Measurements from ENCODE around the gene CIAO3. TPM values are rescaled to one million over a fixed set of nuclear protein-coding genes. Genes with fewer than 3 reads are reported as not detected.
"Not testable (repeated sequence)": the region's sequence is repeated elsewhere in the genome, so short reads cannot be mapped to it uniquely, and the experiment has no call there.

Gene CIAO3
- total RNA-seq, 1 donor from 2014 or later: 18.3 TPM

- ATAC-seq; DNase-seq (ENCODE audit: low spot score): not testable (repeated sequence)
Measured at GRCh38 chr16:712740-713250, 28.0 kb downstream of the CIAO3 start.

- peak; percentile 78 for DNase-seq (ENCODE audit: low spot score)
- peak; percentile 64 for ATAC-seq
Measured at GRCh38 chr16:711548-712320, 29.1 kb downstream of the CIAO3 start.

- no peak for ATAC-seq
- no peak for DNase-seq (ENCODE audit: low spot score)
Measured at GRCh38 chr16:711084-711483, 29.7 kb downstream of the CIAO3 start.

GRCh38 chr16:710500-711075 lies 30.2 kb downstream of the CIAO3 start:
- ATAC-seq: no peak
- DNase-seq (ENCODE audit: low spot score): no peak

GRCh38 chr16:709566-710499 lies 31.0 kb downstream of the CIAO3 start:
- ATAC-seq (no peak), DNase-seq (ENCODE audit: low spot score) (no peak)

GRCh38 chr16:708959-709358 lies 31.8 kb downstream of the CIAO3 start:
- no peak for ATAC-seq
- DNase-seq (ENCODE audit: low spot score): no peak

GRCh38 chr16:708019-708418 lies 32.8 kb downstream of the CIAO3 start:
- no peak for ATAC-seq
- no peak for DNase-seq (ENCODE audit: low spot score)

- ATAC-seq (no peak), DNase-seq (ENCODE audit: low spot score) (no peak)
Measured at GRCh38 chr16:707062-707538, 33.7 kb downstream of the CIAO3 start.

- ATAC-seq (no peak), DNase-seq (ENCODE audit: low spot score) (no peak)
Measured at GRCh38 chr16:706189-707061, 34.4 kb downstream of the CIAO3 start.

- DNase-seq (ENCODE audit: low spot score) (no peak), ATAC-seq (no peak)
Measured at GRCh38 chr16:705431-706188, 35.2 kb downstream of the CIAO3 start, which contains the start of gene FBXL16. Gene FBXL16, minus strand, starts transcription at chr16:705801. Its CDS starts 8,396 bp downstream, at chr16:697405.

- ATAC-seq: no peak
Measured at GRCh38 chr16:704552-705380, 36.0 kb downstream of the CIAO3 start.

GRCh38 chr16:704047-704446 lies 36.8 kb downstream of the CIAO3 start:
- DNase-seq (ENCODE audit: low spot score): no peak
- no peak for ATAC-seq

More at GRCh38 chr16:704552-705380, 36.0 kb downstream of the CIAO3 start:
- DNase-seq (ENCODE audit: low spot score): no peak

- ATAC-seq (no peak), DNase-seq (ENCODE audit: low spot score) (no peak)
Measured at GRCh38 chr16:703406-703805, 37.4 kb downstream of the CIAO3 start.

GRCh38 chr16:702341-702740 lies 38.5 kb downstream of the CIAO3 start:
- no peak for DNase-seq (ENCODE audit: low spot score)

GRCh38 chr16:700684-701584 lies 39.9 kb downstream of the CIAO3 start:
- peak; percentile 76 for ATAC-seq
- no peak for DNase-seq (ENCODE audit: low spot score)

More at GRCh38 chr16:702341-702740, 38.5 kb downstream of the CIAO3 start:
- no peak for ATAC-seq

GRCh38 chr16:698911-699671 lies 41.7 kb downstream of the CIAO3 start:
- ATAC-seq: no peak
- no peak for DNase-seq (ENCODE audit: low spot score)
